Measurements from ENCODE around the gene ABHD16B.

- TF ChIP-seq EZH2phosphoT487 (IDR thresholded peaks at IDR 0.05; ENCODE audit: insufficient read depth, low read depth) (no peak), EZH2 (IDR thresholded peaks at IDR 0.05; ENCODE audit: insufficient read depth, poor library complexity, severe bottlenecking) (no peak)
Observed at GRCh38 chr20:63890201-63890576, 28.9 kb downstream of the ABHD16B start.

Measured in GM23248 (cell line).